SK-N-SH treated with all-trans-retinoic acid at 6 μM for 48 hours (cell line): ENCODE measurements around the gene VCAN.

ENCODE experiments used
- ARNTL ChIP-seq: fragments of 450-650 bp; formaldehyde crosslinking; IDR thresholded peaks from 2 replicates; pipeline ENCODE4 v1.5.0; 2020; ENCODE audit warnings: low read depth, mild to moderate bottlenecking, moderate library complexity, borderline replicate concordance
- GLIS3 ChIP-seq: fragments of 250-450 bp; sonication (Bioruptor Pico); IDR thresholded peaks from 2 replicates; pipeline ENCODE4 v1.5.0; 2020; ENCODE audit warnings: mild to moderate bottlenecking, moderate library complexity
- ZC3H10 ChIP-seq: fragments of 250-450 bp; sonication (Bioruptor Pico); IDR thresholded peaks from 2 replicates; pipeline ENCODE4 v1.5.1; 2021; ENCODE audit warnings: mild to moderate bottlenecking, moderate library complexity
- ZFP3 ChIP-seq: fragments of 250-450 bp; sonication (Bioruptor Pico); IDR thresholded peaks from 2 replicates; pipeline ENCODE4 v1.5.0; 2020; ENCODE audit warnings: mild to moderate bottlenecking, moderate library complexity
- TF ChIP-seq, protein P1 (sequence below): fragments of 250-450 bp; sonication (Bioruptor Pico); IDR thresholded peaks from 2 replicates; pipeline ENCODE4 v1.5.1; 2020; ENCODE audit warnings: low read depth, mild to moderate bottlenecking, moderate library complexity
- TF ChIP-seq, protein P2 (sequence below): fragments of 250-450 bp; sonication (Bioruptor Pico); IDR thresholded peaks from 2 replicates; pipeline ENCODE4 v1.8.0; 2021; ENCODE audit warnings: low read depth, mild to moderate bottlenecking, moderate library complexity, borderline replicate concordance

VCAN gene

DNA sequence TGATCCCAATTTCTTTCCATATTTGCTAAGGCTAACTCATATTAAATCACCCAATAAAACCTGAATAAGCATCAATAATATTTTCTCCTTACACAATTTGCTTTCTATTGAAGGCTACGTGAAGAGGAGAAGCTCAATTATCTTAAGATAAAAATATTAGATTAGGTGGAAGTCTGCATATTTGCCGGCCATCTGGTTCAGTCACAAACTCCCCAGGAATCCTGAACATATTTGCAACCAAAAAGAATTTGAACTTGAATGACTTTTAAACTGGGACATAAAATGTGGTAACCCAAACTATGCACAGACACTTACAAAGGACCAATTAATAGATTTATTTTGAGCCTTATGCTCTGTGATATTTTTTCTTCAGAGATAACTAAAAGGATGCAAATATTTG lies 156.8 kb downstream of the VCAN start (continued):
- TF ChIP-seq, protein P1, sequence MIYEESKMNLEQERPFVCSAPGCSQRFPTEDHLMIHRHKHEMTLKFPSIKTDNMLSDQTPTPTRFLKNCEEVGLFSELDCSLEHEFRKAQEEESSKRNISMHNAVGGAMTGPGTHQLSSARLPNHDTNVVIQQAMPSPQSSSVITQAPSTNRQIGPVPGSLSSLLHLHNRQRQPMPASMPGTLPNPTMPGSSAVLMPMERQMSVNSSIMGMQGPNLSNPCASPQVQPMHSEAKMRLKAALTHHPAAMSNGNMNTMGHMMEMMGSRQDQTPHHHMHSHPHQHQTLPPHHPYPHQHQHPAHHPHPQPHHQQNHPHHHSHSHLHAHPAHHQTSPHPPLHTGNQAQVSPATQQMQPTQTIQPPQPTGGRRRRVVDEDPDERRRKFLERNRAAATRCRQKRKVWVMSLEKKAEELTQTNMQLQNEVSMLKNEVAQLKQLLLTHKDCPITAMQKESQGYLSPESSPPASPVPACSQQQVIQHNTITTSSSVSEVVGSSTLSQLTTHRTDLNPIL (CRISPR knock-in tag) = no peak
- no peak for TF ChIP-seq ARNTL
- no peak for TF ChIP-seq ZFP3
- TF ChIP-seq, protein P2, sequence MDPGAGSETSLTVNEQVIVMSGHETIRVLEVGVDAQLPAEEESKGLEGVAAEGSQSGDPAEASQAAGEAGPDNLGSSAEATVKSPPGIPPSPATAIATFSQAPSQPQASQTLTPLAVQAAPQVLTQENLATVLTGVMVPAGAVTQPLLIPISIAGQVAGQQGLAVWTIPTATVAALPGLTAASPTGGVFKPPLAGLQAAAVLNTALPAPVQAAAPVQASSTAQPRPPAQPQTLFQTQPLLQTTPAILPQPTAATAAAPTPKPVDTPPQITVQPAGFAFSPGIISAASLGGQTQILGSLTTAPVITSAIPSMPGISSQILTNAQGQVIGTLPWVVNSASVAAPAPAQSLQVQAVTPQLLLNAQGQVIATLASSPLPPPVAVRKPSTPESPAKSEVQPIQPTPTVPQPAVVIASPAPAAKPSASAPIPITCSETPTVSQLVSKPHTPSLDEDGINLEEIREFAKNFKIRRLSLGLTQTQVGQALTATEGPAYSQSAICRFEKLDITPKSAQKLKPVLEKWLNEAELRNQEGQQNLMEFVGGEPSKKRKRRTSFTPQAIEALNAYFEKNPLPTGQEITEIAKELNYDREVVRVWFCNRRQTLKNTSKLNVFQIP (CRISPR knock-in tag) = no peak
- no peak for TF ChIP-seq ZC3H10
- TF ChIP-seq GLIS3 (CRISPR knock-in tag) = no peak
- TF ChIP-seq, all 23 proteins: peak for 2
